HG03066 (cell line): ENCODE results near the gene ZNF732.
"Not testable (repeated sequence)": the region's sequence is repeated elsewhere in the genome, so short reads cannot be mapped to it uniquely, and the experiment has no call there.

ENCODE experiments used
- ATAC-seq: cut with Tn5 transposase; IDR thresholded peaks from one replicate; pipeline ENCODE4 v1.9.1; 2021; ENCODE audit warnings: low read depth; ENCODE audit not compliant: unreplicated experiment

ZNF732 gene

DNA sequence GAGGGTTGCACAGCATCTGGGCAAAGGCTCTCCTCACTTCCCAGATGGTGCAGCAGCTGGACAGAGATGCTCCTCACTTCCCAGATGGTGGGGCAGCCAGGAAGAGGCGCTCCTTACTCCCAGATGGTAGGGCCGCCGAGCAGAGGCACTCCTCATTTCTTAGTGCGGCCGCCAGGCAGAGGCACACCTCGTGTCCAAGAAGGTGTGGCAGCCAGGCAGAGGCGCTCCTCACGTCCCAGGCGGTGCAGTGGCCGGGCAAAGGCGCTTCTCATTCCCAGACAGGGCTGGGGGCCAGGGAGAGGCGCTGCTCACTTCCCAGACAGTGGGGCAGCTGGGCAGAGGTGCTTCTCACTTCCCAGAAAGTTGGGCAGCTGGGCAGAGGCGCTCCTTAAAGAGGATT, 48.8 kb downstream of the ZNF732 start:
- ATAC-seq: no peak

- no peak for ATAC-seq
Measured at GRCh38 chr4:253936-254756, 51.1 kb downstream of the ZNF732 start.

- no peak for ATAC-seq
Measured at GRCh38 chr4:252065-252601, 53.1 kb downstream of the ZNF732 start.

DNA sequence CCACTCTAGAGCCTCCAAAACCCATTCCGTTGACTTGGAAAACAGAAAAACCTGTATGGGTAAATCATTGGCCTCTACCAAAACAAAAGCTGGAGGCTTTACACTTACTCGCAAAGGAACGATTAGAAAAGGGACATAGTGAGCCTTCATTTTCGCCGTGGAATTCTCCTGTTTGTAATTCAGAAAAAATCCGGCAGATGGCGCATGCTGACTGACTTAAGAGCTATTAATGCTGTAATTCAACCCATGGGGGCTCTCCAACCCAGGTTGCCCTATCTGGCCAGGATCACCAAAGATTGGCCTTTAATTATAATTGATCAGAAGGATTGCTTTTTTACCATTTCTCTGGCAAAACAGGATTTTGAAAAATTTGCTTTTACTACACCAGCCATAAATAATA, 60.8 kb downstream of the ZNF732 start:
- no peak for ATAC-seq

DNA sequence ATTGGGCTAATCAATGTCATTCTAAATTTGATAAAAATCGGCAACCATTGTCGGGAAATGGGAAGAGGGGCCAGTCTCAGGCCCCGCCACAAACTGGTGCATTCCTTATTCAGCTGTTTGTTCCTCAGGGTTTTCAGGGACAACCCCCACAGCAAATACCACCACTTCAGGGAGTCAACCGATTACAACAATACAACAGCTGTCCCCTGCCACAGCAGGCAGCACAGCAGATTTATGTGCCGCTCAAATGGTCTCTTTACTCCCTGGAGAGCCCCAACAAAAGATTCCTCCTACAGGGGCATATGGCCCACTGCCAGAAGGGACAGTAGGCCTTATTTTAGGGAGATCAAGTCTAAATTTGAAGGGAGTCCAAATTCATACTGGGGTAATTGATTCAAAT, 61.8 kb downstream of the ZNF732 start:
- no peak for ATAC-seq

DNA sequence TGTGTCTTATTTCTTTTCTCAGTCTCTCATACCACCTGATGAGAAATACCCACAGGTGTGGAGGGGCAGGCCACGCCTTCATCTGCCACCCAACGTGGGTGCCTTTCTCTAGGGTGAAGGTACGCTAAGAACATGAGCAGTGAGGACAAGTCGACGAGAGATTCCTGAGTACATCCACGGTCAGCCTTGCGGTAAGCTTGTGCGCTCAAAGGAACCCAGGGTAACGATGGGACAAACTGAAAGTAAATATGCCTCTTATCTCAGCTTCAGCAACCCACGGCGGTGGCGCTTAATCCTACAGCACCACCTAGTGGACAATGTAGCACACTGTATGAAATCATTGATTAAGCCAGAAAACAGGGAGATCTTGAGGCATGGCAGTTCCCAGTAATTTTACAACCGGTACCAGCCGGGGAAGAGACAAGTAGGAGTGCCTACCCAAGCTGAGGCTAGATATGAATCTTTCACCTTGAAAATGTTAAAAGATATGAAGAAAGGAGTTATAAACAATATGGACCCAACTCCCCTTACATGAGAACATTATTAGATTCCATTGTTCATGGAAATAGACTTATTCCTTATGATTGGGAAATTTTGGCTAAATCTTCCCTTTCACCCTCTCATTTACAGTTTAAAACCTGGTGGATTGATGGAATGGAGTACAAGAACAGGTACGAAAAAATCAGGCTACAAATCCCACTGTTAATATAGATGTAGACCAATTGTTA, 63.0 kb downstream of the ZNF732 start:
- ATAC-seq: no peak

GRCh38 chr4:241411-241810, 63.9 kb downstream of the ZNF732 start:
- ATAC-seq: not testable (repeated sequence)

- no peak for ATAC-seq
Measured at GRCh38 chr4:236028-236427, 69.2 kb downstream of the ZNF732 start.

DNA sequence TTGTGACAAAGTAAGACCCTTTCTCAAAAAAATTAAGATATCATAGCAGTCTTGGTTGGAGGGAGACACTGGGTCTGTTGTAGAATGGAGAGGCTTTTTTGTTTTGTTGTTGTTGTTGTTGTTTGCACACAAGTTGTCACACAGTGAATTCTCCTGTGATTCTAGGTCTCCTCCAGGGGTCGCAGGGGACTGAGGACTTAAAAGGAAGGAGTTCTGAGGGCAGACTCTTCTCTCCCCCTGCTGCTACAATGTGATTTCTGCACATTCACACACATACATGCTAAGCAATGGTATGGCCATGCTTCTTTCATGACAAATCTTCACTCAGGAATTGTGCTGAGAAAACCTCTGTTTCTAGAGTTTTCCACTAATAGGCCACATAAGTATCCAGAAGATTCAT, 71.1 kb downstream of the ZNF732 start:
- no peak for ATAC-seq

DNA sequence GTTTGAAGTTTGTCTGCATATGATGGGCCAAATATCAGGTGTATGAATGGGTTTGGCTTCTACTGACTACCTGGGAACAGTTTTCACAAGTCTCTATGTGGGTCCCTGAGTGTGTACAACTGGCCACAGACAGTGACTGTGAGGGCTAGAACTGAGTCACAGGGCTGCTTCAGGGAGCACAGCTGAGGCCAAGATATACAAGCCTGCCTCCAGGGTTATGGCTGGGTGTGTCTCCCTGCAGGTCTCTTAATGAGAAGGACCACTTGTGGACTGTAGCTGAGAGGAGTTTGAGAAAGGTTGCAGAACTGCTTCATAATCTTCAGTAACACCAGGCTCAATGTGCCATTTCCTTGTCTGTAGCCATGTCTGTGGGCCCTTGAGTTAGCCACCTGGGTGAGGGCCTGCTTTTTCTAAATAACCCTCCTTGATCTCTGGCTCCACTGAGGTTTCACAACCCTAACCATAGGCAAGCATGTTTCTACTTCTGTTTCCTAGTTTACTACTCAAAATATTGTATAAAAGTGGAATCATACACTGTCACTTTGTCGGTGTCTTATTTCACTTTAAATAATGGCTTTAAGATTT, 81.3 kb downstream of the ZNF732 start:
- no peak for ATAC-seq
